ENCODE results near the gene GPATCH3. TPM values are rescaled to one million over a fixed set of nuclear protein-coding genes. Genes with fewer than 3 reads are reported as not detected.

The GPATCH3 gene
- total and polyA plus RNA-seq, 2 donors (not counting 3 experiments of a cell fraction or from before 2014, with no cell fraction given): 12.1 to 17.7 TPM

- no peak overlapping the region for H3K4me3 ChIP-seq (replicated peaks in 1 of 3; ENCODE audit: insufficient read depth in 1 of 3, low read depth in 1 of 3, low read length in 3 of 3)
- no peaks in the 10 kb centered on the region for H3K27me3 ChIP-seq (ENCODE audit: control insufficient read depth in 2 of 2, insufficient read depth in 2 of 2, low read length in 2 of 2)
- ChIA-PET CTCF (interaction anchor here (1.3 to 4.5 kb wide), 4 partner anchors 9 to 256 kb away, joined by 3 to 21 read pairs (median 13); no protein-coding TSS in a partner anchor), POLR2A (no interaction called here)
- H3K9me1 ChIP-seq (replicated peaks; ENCODE audit: control insufficient read depth, extremely low read depth, insufficient read depth, low read length): no peaks in the 10 kb centered on the region
- no peak overlapping the region for H3K27ac ChIP-seq (ENCODE audit: insufficient read depth, low read depth, low read length)
- no peak overlapping the region for H3K4me2 ChIP-seq (ENCODE audit: insufficient read depth, low read length)
- dilution Hi-C loops (cut with MboI; ENCODE audit: extremely low pct_ligation_motif_present, low sequenced_read_pairs): no loop called here
- H4K20me1 ChIP-seq (replicated peaks; ENCODE audit: control insufficient read depth, extremely low read depth, insufficient read depth, low read length): no peaks in the 10 kb centered on the region
- DNase-seq (ENCODE audit: low read depth, low spot score) (no peak), FAIRE-seq (no peak)
- no peak for TF ChIP-seq POLR2A (IDR thresholded peaks at IDR 0.05; ENCODE audit: low read depth, low read length)
- no peak for TF ChIP-seq FOS (IDR thresholded peaks at IDR 0.05; ENCODE audit: borderline replicate concordance, insufficient read depth, low read length)
- TF ChIP-seq JUN (IDR thresholded peaks at IDR 0.05; ENCODE audit: borderline replicate concordance, insufficient read depth, insufficient read length, low read depth): no peak
- TF ChIP-seq GATA2 (IDR thresholded peaks at IDR 0.05; ENCODE audit: insufficient read depth, insufficient read length, low read depth, low read length): no peak
- no peak for TF ChIP-seq MYC (IDR thresholded peaks at IDR 0.05; ENCODE audit: low read depth, low read length)
- TF ChIP-seq POLR2AphosphoS5 (IDR thresholded peaks at IDR 0.05; ENCODE audit: insufficient read depth, low read depth, low read length): no peak
- TF ChIP-seq EZH2 (IDR thresholded peaks at IDR 0.05; ENCODE audit: borderline replicate concordance, low read depth, low read length, severe bottlenecking): no peak
- no peak for TF ChIP-seq MAX (IDR thresholded peaks at IDR 0.05; ENCODE audit: insufficient read depth, insufficient read length)
- no peak for TF ChIP-seq CTCF (IDR thresholded peaks at IDR 0.05; ENCODE audit: extremely low read depth in 1 of 2, insufficient read depth in 1 of 2, low read depth in 1 of 2, low read length in 2 of 2)
- H3K79me2 ChIP-seq (ENCODE audit: control insufficient read depth, insufficient read depth, low read length): no peaks in the 10 kb centered on the region
- no peak overlapping the region for H3K9ac ChIP-seq (replicated peaks; ENCODE audit: extremely low read depth, insufficient read depth, low read length)
- no peaks in the 10 kb centered on the region for H3K4me1 ChIP-seq (ENCODE audit: control insufficient read depth, extremely low read depth, insufficient read depth, low read length)
- no peak overlapping the region for H2AFZ ChIP-seq (ENCODE audit: low read depth, low read length)
- no peaks in the 10 kb centered on the region for H3K9me3 ChIP-seq (replicated peaks; ENCODE audit: control insufficient read depth, insufficient read depth, low read length)
- H3K36me3 ChIP-seq (ENCODE audit: control insufficient read depth in 2 of 2, extremely low read depth in 1 of 2, insufficient read depth in 2 of 2, low read length in 2 of 2): peaks cover 4 to 13% of the 10 kb centered on the region in 2 experiments
- intact Hi-C loops (cut with micrococcal nuclease): no loop called here
- no TSS peak for BruUV-seq (replicated peaks)
Measured at GRCh38 chr1:26857473-26858060, 42.7 kb downstream of the GPATCH3 start.

All from endothelial cell of umbilical vein (primary cell).